Fibroblast of lung (primary cell): ENCODE data around the gene DNAJB1. TPM values are rescaled to one million over a fixed set of nuclear protein-coding genes. Genes with fewer than 3 reads are reported as not detected.

ENCODE experiments used
- DNase-seq, 2 donors: peaks; one replicate each; pipeline versions ENCODE4 v3.0.0 to v3.0.0-alpha.2; 2010; ENCODE audit warnings: low read depth in 2 of 2
- H2AFZ ChIP-seq: 2 replicates; pipeline ENCODE4 v1.5.1; 2012; ENCODE audit warnings: low read length, control low read depth, inconsistent platforms
- H3K27ac ChIP-seq: 2 replicates; pipeline ENCODE4 v1.5.1; 2011; ENCODE audit warnings: low read length, control low read depth; ENCODE audit not compliant: insufficient read depth
- H3K27me3 ChIP-seq: 2 replicates; pipeline ENCODE4 v1.5.1; 2011; ENCODE audit warnings: mild to moderate bottlenecking, low read length; ENCODE audit not compliant: control insufficient read depth, insufficient read depth
- H3K36me3 ChIP-seq: 2 replicates; pipeline ENCODE4 v1.5.1; 2011; ENCODE audit warnings: low read length; ENCODE audit not compliant: control insufficient read depth, insufficient read depth
- H3K4me1 ChIP-seq: 2 replicates; pipeline ENCODE4 v1.5.1; 2011; ENCODE audit warnings: low read length; ENCODE audit not compliant: control insufficient read depth, insufficient read depth; ENCODE audit errors: extremely low read depth
- H3K4me2 ChIP-seq: 2 replicates; pipeline ENCODE4 v1.5.1; 2011; ENCODE audit warnings: low read length, control low read depth; ENCODE audit not compliant: insufficient read depth; ENCODE audit errors: extremely low read depth
- H3K4me3 ChIP-seq, 4 experiments: fragments of 200-600 bp in 1 of 4; sonication (generic) in 1 of 4; replicated peaks in 1 of 4; 2 replicates each; pipeline ENCODE4 v1.5.1; 2011 to 2016; ENCODE audit warnings: low read length in 4 of 4, low read depth in 3 of 4, mild to moderate bottlenecking in 3 of 4, control low read depth in 2 of 4, inconsistent platforms in 1 of 4, mixed read lengths in 1 of 4; ENCODE audit not compliant: insufficient read depth in 1 of 4; ENCODE audit errors: control extremely low read depth in 1 of 4
- H3K79me2 ChIP-seq: 2 replicates; pipeline ENCODE4 v1.5.1; 2012; ENCODE audit warnings: mild to moderate bottlenecking, low read length, inconsistent platforms; ENCODE audit not compliant: control insufficient read depth, insufficient read depth
- H3K9ac ChIP-seq: 2 replicates; pipeline ENCODE4 v1.5.1; 2011; ENCODE audit warnings: mild to moderate bottlenecking, low read length, control low read depth; ENCODE audit not compliant: insufficient read depth
- H3K9me3 ChIP-seq: 2 replicates; pipeline ENCODE4 v1.5.1; 2012; ENCODE audit warnings: low read depth, low read length; ENCODE audit not compliant: control insufficient read depth, insufficient read depth
- H4K20me1 ChIP-seq: 2 replicates; pipeline ENCODE4 v1.5.1; 2011; ENCODE audit warnings: low read length; ENCODE audit not compliant: control insufficient read depth, insufficient read depth; ENCODE audit errors: extremely low read depth
- EZH2 ChIP-seq: IDR thresholded peaks from 2 replicates; pipeline ENCODE4 v1.5.1; 2012; ENCODE audit warnings: low read length, control low read depth, mild to moderate bottlenecking; ENCODE audit errors: missing control alignments
- polyA plus RNA-seq, 2 donors: library from polyadenylated mRNA; depleted of rRNA in 1 of 2; stranded (reverse) in 1 of 2; unstranded in 1 of 2; fragments of >200 nt; gene quantifications; 2 replicates each; pipeline ENCODE4 v1.2.1, GENCODE V29; 2011 to 2012; ENCODE audit warnings: missing spikeins in 1 of 2
- total RNA-seq: library from RNA; depleted of rRNA; stranded (reverse); fragments of >200 nt; gene quantifications from 2 replicates; pipeline ENCODE4 v1.2.1, GENCODE V29; 2014
- TF ChIP-seq, protein P1 (sequence below), 2 donors: IDR thresholded peaks in 1 of 2; conservative IDR thresholded peaks in 1 of 2; 1 replicate in 1 of 2; 2 replicates in 1 of 2; pipeline ENCODE4 v1.5.1; 2011 to 2012; ENCODE audit warnings: low read length in 2 of 2, control low read depth in 1 of 2, inconsistent platforms in 1 of 2, low read depth in 1 of 2, mild to moderate bottlenecking in 1 of 2

The DNAJB1 gene
- total and polyA plus RNA-seq, 2 donors (not counting 1 experiment from before 2014, with no cell fraction given): 87.3 to 87.7 TPM

DNA sequence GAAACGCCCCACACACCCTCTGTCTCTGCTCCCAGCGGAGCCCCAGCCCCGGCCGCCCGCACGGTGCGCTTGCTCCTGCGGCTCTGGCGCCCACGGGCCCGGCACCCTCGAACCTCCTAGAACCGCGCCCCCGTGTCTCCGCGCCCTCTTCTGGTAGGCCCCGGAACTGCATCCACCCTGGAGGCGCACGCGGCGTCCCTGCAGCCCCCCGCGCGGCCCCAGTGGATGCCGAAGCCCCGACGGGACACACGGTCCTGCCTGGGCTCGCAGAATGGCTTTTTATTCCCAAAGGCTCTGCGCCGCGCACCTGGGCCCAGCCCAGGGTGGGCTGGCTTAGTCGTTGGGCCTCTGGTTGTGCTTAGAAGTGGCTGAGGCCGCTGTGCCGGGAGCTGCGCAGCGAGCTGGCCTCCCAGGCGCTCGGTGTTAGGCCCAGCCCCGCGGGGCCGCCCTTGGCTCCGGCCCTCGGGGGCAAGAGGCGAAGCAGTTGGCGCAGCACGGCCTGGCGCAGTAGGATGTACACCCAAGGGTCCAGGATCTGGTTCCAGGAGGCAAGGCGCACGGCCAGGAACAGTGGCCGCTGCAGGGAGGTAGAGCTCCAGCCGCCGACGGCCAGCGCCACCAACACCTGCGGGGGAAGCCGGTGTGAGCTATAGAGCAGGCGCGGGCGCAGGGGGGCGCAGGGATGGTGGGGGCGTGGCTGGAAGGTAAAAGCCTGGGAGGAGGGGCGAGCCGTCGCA, 45.8 kb downstream of the DNAJB1 start:
- no peak overlapping the region for H3K27ac ChIP-seq
- no peak overlapping the region for H3K9ac ChIP-seq
- TF ChIP-seq, protein P1, sequence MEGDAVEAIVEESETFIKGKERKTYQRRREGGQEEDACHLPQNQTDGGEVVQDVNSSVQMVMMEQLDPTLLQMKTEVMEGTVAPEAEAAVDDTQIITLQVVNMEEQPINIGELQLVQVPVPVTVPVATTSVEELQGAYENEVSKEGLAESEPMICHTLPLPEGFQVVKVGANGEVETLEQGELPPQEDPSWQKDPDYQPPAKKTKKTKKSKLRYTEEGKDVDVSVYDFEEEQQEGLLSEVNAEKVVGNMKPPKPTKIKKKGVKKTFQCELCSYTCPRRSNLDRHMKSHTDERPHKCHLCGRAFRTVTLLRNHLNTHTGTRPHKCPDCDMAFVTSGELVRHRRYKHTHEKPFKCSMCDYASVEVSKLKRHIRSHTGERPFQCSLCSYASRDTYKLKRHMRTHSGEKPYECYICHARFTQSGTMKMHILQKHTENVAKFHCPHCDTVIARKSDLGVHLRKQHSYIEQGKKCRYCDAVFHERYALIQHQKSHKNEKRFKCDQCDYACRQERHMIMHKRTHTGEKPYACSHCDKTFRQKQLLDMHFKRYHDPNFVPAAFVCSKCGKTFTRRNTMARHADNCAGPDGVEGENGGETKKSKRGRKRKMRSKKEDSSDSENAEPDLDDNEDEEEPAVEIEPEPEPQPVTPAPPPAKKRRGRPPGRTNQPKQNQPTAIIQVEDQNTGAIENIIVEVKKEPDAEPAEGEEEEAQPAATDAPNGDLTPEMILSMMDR (conservative IDR thresholded peaks at IDR 0.05 in 1 of 2, IDR thresholded peaks at IDR 0.05 in 1 of 2; ENCODE audit: low read depth in 1 of 2, low read length in 2 of 2): peak; percentile 75 to 81
- TF ChIP-seq EZH2: no peak
- no peaks in the 10 kb centered on the region for H3K9me3 ChIP-seq
- H3K36me3 ChIP-seq: peaks cover 14% of the 10 kb centered on the region
- no peak overlapping the region for H2AFZ ChIP-seq
- H3K27me3 ChIP-seq: no peaks in the 10 kb centered on the region
- H4K20me1 ChIP-seq: no peaks in the 10 kb centered on the region
- no peak overlapping the region for H3K4me3 ChIP-seq
- peaks cover 15% of the 10 kb centered on the region for H3K4me1 ChIP-seq
- no peak overlapping the region for H3K4me2 ChIP-seq
- DNase-seq: peak in 1 of 2 donors; percentile 33
- H3K79me2 ChIP-seq: no peaks in the 10 kb centered on the region

DNA sequence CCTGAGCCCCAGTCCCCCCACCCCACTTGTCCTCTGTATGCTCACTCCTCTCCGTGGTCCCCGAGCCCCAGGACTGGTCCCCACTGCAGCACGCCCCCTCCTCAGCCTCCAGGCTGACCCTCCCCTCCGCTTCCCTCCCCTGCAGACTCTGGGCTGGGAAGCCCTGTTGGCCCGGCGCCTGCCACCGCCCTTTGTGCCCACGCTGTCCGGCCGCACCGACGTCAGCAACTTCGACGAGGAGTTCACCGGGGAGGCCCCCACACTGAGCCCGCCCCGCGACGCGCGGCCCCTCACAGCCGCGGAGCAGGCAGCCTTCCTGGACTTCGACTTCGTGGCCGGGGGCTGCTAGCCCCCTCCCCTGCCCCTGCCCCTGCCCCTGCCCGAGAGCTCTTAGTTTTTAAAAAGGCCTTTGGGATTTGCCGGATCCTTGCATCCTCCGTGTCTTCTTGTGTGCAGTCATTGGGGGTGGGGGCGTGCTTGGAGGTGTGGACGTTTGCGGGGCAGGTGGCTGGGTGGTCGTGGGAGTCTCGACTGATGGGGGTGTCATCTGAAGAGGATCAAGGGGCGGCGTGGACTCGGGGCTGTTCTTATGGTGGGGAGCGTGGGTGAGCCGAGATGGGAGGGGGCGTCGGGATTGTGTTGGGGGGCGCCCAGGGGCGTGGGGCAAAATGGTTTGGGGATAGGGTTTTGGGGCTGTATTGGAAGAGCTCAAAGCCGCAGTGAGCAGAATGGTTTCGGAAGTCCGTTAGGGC, 46.6 kb downstream of the DNAJB1 start:
- TF ChIP-seq EZH2: no peak
- TF ChIP-seq, protein P1 (conservative IDR thresholded peaks at IDR 0.05 in 1 of 2, IDR thresholded peaks at IDR 0.05 in 1 of 2; ENCODE audit: low read depth in 1 of 2, low read length in 2 of 2): no peak
- no peak overlapping the region for H3K4me2 ChIP-seq

DNA sequence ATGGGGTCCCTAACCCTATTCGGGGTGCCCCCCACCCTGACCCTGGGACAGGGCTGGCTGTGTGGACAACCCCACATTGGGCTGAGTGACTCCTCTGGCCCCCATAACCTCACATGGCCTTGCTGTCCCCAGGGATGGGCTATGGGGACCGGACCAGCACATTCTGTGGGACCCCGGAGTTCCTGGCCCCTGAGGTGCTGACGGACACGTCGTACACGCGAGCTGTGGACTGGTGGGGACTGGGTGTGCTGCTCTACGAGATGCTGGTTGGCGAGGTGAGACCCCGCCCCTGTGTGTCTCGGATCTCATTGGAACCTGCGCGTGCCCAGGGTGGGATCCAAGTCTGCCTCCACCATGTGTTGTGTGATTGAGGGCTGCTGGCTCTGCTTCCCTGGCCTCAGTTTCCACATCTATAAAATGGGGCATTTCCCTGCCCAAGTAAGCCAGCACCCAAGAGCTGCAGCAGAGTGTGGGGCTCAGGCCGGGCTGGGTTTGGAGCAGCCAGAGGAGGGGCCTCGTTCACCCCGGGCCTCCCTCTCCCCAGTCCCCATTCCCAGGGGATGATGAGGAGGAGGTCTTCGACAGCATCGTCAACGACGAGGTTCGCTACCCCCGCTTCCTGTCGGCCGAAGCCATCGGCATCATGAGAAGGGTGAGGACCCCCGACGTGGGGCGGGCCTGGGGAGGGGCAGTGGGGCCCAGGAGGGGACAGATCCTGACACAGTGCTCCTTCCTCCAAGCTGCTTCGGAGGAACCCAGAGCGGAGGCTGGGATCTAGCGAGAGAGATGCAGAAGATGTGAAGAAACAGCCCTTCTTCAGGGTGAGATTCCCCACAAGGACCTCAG, 47.9 kb downstream of the DNAJB1 start:
- H3K9me3 ChIP-seq: no peaks in the 10 kb centered on the region
- H3K36me3 ChIP-seq: peaks cover 15% of the 10 kb centered on the region
- H3K4me3 ChIP-seq: no peak overlapping the region
- H2AFZ ChIP-seq: no peak overlapping the region
- H4K20me1 ChIP-seq: no peaks in the 10 kb centered on the region
- DNase-seq: no peak
- H3K4me1 ChIP-seq: no peaks in the 10 kb centered on the region
- no peaks in the 10 kb centered on the region for H3K79me2 ChIP-seq
- H3K9ac ChIP-seq: no peak overlapping the region
- no peaks in the 10 kb centered on the region for H3K27me3 ChIP-seq
- no peak for TF ChIP-seq EZH2
- TF ChIP-seq, protein P1 (conservative IDR thresholded peaks at IDR 0.05 in 1 of 2, IDR thresholded peaks at IDR 0.05 in 1 of 2; ENCODE audit: low read depth in 1 of 2, low read length in 2 of 2): no peak
- H3K4me2 ChIP-seq: no peak overlapping the region
- no peak overlapping the region for H3K27ac ChIP-seq

More for the DNA sequence above, 46.6 kb downstream of the DNAJB1 start:
- Histone ChIP-seq H2AFZ (no peak overlapping the region), H3K36me3 (peaks cover 15% of the 10 kb centered on the region), H3K79me2 (no peaks in the 10 kb centered on the region), H3K27ac (no peak overlapping the region), H3K4me1 (peaks cover 9% of the 10 kb centered on the region), H3K4me3 (no peak overlapping the region), H3K27me3 (no peaks in the 10 kb centered on the region), H4K20me1 (no peaks in the 10 kb centered on the region), H3K9ac (no peak overlapping the region), H3K9me3 (no peaks in the 10 kb centered on the region)
- no peak for DNase-seq
